Stimulated activated CD8-positive, alpha-beta memory T cell treated with anti-CD3 and anti-CD28 coated beads, Interleukin-12 subunit alpha, Interleukin-12 subunit beta, amount 100 ng/mL, for 4 hours (primary cell): ENCODE data around the gene EPHA8.

Source experiments
- DNase-seq: peaks from one replicate; pipeline ENCODE4 v3.0.0-alpha.2; 2020; ENCODE audit warnings: low read depth

EPHA8 gene

DNA sequence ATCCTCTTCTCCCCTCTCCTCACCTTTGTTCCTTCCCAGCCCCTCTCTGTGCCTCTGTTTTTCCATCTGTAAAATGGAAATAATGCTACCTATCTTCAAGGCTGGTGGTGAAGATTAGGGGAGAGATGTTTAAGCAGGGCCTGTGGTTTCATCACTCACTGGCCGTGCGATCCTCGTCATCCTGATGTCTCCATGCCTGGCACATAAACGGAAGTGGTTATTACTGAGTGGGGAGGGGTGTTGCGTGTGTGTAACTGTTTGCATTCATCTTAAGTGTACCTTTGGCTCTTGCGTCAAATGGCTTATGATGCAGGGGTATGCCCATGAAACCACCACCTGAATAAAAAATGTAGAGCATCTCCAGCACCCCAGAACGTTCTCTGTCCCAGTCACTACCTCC is 56.0 kb downstream of the EPHA8 start:
- no peak for DNase-seq

DNA sequence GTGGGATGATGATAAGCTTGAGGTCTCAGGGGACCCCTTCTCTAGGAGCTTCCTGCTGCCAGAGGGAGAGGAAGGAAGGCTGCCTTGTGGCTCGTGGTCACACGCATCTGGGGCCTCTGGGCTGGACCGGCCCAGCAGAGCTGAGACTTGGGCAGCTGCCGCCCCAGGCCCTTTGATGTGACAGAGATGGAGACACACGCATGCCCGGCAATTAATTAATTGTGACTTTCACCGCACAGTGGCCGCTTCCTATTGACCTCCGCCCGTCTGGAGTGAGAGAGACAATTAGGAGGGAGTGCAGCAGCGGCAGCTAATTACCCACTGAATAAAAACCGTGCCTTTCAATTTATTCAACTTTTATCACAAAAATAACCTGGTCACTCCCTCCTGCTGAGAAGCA is 56.5 kb downstream of the EPHA8 start:
- no peak for DNase-seq

DNA sequence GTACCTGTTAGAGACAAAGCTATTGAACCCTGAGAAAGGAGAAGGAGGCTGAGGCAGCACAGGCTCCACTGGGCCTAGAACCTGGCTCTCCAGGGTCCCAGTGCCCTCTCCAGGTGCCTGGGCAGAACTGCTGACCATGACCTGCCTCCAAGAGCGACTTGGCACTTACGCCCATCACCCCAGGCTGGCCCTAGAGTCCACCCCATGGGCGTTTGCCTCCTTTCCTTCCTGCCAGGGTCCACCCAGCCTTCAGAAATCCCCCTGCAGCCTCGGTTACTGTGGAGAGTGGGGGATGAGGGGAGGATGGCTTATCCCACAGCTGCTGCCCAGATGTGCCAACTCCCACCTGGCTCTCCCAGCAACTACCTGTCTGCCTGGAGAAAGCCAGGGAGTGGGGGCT is 58.5 kb downstream of the EPHA8 start:
- DNase-seq, result no peak

DNA sequence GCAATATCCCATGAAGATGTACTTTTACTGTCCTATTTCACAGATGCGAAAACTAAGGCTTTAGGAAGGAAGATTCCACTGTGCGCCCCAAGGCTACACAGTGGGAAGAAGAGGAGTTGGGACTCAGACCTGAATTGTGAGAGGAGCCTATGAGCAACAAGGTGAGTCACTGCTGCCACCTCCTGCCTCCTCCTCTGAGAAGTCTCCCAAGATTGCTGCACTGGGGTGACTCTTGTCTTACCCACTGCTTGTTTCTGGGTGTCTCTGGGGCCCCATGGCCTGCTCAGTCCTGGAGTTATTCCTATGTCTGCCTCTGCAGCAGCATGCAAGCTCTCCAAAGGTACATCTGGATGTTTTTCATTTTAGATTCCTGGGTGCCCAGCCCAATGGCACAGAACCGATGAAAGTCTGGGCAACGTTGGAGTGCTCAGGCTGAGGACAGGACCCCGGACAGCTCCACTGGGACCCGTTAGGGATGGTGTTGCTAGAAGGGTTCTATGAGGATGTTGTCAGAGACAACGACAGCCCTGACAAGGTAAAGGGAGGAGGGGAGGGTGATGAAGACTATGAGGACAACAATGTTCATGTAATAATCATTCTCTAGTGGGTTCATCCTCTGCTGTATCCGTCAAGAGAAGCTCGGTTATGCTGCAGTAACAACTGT is 62.1 kb downstream of the EPHA8 start:
- DNase-seq, result no peak

DNA sequence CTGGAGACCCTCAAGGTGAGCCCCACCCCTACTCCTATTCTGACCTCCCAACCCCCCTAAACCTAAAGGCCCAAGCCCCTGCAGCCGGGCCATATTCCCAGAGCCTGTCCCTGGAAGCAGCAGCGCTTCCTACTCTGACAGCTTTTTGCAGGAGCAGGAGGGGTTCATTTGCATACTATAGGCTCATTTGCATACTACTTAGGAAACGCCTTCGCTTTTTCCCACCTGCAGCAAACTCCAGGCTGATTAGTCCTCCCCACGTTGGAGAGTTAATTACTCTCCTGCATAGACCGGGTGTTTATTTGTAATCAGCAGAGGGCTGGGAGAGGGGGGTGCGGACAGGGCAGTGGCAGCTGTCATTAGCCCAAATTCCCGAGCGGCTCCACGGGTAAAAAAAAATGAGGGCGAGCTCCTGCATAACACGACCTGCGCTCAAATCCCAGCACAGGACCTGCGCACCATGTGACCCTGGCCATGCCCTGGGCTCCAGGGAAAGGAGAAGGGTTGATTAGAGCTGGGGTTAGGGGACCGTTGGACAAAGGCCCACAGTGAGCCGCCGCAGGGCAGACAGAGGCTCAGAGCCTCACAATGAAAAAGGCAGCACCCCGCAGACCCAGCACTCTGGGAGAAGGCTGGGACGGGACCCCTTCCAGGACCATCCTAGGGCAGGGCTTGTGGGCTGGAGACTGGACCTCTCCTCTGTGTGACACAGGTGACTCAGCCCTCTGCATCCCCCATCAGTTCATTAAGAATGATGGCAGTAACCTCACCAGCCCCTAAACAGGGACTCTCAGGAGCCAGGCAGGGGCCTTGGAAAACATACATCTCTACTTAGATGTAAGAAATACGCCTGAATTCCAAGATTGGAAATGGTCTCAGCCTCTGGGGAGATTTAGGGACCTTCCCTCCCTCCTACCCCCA is 63.2 kb downstream of the EPHA8 start:
- no peak for DNase-seq

DNA sequence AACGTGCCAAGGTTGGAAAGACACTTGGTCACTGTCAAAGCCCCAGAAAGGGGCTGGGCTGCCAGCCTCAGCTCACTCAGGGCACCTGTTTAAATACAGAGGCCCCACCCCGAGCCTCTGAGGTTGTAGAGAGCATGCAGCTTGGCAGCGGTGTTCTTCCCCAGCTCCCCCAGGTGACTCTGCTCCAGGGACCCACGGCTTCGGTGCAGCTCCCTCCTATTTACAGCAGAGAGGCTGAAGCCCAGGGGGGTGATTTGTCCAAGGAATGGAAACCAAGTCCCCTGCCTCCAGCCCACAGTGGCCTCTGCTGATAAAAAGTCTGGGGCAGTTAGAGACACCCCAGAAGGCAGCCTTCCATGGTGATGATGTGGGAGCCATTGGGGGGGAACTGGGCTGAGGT is 64.0 kb downstream of the EPHA8 start:
- no peak for DNase-seq

DNA sequence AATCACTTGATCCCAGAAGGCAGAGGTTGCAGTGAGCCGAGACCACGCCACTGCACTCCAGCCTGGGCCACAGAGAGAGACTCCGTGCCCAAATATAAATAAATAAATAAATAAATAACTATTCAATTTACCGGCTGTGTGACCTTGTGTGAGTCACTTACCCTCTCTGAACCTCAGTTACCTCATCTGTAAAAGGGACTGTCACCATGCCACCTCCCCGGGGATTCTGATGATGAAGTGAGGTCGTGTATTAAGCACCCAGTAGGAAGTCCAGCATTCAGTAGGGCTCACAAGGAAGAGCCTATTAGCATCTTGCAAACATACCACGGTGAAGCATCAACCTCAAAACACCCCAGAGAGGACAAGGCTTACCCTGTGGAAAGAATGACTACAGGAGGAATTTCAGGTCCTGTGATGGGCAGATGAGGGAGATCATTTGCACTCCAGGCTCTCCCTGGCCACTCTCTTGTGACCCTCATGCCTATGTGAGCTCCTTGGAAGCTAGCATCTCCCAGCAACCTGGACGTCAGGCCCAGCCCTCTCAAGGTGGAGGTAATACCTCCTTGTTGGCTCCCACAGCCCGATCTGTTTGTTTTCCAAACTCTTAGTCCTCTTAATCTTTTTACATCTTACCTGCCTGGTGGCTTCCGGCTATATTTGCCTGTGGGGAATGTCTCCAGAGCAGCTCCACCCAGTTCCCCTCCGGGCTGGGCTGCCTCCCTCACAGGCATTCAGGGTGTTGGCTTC is 65.6 kb downstream of the EPHA8 start:
- no peak for DNase-seq

DNA sequence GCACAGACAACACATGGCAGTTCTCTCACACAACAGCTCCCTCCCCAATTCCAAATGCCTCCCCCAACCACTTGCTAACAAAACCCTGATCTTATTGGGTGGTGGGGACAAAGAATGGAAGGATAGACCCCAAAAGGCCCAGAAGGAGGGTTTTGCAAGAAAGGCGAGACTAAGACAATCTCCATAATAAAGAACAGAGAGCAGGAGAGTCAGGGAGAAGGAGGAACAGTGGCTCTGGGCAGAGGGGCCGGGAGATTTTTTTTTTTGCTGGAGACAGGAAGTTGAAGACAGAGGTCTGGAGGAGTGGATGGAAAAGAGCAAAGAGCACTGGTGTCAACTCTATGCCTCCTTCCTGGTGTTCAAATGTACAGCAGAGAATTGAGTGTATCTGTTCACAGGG is 66.6 kb downstream of the EPHA8 start:
- no peak for DNase-seq

DNA sequence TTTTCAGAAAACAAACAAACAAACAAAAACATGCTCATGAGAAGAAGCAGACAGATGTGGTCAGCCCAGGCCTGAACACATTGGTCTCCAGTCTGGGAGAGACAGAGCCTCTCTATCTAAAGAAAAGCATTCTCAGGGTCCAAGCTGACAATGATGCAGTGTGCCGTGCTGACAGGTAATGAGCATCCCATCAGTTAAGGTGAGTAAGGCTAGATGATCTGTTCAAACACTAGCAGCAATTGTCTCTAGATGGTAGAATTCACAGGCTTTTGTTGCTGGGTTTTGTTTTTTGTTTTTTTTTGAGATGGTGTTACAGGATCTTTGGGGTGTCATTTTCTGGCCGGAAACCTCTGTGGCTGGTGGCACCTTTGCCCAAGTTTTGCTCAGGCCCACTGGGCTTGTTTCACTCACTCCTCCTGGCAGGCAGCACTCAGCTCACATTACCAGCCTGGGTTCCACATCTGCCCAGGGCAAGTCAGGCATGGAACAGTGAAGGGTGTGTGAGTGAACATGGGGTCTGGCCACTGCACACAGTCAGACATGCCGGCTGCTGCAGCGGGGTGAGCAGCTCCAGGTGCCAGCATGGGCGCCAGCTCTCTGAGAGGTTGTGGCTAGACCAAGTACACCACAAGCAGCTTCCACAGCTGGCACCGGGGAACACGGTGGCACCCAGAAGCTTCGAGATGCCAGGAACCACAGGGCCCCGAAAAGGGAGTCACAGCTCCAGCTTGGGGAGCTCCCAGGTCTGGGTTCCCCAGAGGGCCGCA is 70.6 kb downstream of the EPHA8 start:
- DNase-seq, result no peak

DNA sequence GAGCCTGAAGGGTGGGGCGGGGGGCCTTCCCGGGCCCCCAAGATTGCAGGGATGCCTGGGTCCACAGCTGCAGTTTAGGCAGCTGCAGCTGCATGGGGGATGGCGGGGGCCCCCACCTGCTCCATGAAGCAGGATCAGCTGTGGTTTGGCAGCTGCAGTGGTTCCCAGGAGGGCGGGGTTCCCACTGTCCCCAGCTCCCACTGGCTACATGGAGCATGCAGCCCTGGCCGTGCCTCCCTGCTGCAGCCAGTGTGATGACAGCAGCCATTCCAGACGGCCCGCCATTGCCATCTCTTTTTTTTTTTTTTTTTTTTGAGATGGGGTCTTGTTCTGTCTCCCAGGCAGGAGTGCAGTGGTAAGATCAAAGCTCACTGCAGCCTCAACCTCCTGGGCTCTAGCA is 72.1 kb downstream of the EPHA8 start:
- no peak for DNase-seq

DNA sequence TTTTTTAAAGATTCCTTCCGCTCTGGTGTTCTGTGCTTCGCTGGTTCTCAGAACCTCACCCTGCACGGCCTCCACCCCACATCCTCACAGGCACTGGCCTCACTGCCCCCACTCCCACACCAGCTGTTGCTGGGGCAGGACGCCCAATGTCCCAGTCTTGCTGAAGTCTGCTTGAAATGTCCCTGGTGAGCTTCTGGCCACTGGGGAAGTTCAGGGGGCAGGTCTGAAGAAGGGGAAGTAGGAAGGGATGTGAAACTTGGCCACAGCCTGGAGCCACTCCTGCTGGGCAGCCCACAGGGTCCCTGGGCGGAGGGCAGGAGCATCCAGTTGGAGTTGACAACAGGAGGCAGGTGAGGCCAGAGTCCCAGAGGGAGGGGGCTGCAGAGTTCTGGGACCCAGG is 73.1 kb downstream of the EPHA8 start, which contains the start of gene C1QA:
Gene C1QA, plus strand, starts transcription at position 276 of the 400 bp plus-strand sequence. CDS start 989 bp downstream, outside the sequence.
- no peak for DNase-seq

DNA sequence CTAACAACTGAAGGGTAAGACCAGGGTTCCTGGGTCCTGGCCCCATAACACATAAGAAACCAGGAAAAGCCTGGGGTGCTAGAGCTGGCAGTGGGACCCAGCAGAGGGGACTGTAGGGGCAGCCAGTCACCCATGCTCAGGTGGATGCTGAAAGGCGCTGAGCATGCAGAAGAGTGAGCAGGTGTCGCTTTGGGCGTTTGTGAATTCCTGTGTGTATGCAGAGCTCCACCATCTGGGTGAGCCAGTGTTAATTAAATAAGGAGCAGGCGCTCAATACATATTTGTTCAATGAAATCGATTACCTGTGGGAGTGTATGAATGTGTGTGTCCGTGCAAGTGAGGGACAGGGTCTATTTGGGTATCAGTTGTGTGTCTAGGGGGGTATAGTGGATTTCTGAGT is 73.6 kb downstream of the EPHA8 start:
- DNase-seq, result no peak

DNA sequence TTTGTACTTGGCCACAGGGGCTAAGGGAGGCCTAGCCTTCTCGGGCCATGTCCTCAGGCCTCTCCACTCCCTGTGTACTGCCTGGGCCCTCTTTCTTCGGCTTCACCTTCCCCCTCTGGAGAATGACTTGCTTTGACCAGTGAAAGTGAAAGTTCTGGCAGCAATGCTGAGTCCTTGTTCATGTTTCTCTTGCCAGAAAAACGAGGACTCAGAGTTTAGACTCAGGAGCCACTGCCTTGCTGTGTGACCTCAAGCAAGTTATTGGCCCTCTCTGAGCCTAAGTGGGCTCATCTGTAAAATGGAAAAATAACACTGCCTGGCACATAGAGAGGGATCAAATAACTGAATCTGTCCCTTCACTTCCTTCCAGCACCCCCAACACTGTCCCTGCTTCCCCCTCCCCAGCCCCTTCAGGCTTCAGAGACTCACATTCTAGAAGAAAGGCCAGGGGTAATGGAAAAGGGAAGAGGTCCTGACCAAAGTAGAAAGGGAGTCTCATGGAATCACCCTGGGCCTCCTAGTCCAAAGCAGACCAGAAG is 74.7 kb downstream of the EPHA8 start:
- no peak for DNase-seq

DNA sequence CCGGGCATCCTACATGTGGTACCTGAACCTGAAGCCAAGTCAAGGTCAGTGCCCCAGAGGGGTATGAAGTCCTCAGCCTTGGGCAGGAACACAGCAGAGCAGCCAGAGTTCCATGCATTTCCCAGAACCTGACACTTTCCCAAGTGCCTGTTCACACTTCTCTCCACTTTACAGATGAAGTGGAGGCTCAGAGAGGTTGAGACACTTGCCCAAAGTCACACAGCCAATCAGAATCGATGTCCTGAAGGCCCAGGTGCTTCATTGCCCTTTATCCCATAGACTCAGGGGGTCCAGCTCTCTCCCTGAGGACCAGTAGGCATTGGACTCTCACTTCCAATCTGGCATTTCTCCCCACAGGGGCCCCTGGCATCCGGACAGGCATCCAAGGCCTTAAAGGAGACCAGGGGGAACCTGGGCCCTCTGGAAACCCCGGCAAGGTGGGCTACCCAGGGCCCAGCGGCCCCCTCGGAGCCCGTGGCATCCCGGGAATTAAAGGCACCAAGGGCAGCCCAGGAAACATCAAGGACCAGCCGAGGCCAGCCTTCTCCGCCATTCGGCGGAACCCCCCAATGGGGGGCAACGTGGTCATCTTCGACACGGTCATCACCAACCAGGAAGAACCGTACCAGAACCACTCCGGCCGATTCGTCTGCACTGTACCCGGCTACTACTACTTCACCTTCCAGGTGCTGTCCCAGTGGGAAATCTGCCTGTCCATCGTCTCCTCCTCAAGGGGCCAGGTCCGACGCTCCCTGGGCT is 75.4 kb downstream of the EPHA8 start:
- no peak for DNase-seq

DNA sequence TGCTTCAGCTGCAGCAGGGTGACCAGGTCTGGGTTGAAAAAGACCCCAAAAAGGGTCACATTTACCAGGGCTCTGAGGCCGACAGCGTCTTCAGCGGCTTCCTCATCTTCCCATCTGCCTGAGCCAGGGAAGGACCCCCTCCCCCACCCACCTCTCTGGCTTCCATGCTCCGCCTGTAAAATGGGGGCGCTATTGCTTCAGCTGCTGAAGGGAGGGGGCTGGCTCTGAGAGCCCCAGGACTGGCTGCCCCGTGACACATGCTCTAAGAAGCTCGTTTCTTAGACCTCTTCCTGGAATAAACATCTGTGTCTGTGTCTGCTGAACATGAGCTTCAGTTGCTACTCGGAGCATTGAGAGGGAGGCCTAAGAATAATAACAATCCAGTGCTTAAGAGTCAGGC is 76.0 kb downstream of the EPHA8 start:
- no peak for DNase-seq

DNA sequence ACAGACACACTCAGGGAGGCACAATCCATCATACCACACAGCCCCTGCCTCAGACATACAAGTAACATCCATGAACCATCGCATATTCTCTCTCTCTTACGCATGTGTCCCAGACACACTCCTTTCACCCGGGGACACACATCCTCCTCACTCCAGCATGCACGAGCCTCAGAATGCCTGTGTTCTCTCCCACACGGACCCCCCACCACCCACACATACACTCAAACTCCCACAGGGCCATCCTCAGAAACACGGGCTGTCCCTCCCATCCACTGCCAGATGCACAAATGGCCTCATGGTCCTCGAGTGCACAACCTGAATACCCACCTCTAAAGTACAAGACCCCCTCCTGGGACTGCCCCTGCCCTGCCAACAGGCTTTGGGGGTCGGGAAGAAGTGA is 78.0 kb downstream of the EPHA8 start:
- no peak for DNase-seq

DNA sequence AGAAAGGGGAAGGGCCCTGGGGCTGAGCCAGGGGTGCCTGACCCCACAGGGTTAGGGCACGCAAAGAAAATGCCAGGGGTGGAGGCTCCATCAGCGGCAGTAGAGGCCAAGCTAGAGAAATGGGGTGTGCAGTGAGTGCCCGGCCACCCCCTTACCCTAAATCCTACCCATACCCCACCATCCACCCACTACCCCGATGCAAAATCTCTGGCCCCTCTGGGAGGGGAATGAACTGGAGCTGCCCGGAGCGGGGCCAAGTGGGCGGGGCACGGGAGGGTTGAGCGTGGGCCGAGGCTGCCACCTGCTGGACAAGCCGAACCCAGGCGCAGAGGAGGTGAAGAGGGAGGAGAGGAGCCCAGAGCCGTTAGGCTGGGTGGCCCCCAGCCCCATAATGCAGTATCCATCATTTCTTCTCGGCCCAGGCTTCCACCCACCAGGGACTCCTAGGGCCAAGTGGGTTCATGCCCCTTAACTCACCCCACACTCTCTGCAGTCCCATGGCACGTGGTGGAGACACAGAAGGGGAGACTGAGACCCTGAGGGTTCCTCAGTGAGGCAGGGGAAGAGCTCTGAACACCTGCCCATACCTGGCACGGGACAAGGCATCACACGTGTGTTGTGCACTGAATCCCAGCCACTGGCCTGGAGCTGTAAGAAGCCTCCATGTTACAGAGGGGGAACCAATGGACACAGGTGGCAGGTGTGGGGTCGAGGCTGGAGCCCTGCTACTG is 78.8 kb downstream of the EPHA8 start:
- DNase-seq, result peak; percentile 36

DNA sequence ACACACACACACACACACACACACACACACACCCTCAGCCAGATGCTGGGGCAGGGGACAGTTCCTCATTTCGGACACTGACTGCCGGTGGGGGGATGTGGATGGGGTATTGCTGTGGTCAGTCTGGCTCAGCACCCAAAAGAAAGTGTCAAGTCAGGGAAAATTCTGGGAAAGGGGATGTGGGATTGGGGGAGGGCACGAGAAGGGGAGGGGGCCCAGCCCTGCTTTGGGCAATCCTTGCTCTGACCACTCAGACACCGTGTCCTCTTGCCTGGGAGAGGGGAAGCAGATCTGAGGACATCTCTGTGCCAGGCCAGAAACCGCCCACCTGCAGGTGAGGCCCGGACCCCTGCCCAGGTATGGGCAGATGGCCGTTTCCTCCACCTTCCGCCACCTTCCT is 80.1 kb downstream of the EPHA8 start, which contains the start of gene C1QC:
Gene C1QC, plus strand, starts transcription at position 253 of the 400 bp plus-strand sequence. CDS start 391 bp downstream, outside the sequence.
- no peak for DNase-seq

DNA sequence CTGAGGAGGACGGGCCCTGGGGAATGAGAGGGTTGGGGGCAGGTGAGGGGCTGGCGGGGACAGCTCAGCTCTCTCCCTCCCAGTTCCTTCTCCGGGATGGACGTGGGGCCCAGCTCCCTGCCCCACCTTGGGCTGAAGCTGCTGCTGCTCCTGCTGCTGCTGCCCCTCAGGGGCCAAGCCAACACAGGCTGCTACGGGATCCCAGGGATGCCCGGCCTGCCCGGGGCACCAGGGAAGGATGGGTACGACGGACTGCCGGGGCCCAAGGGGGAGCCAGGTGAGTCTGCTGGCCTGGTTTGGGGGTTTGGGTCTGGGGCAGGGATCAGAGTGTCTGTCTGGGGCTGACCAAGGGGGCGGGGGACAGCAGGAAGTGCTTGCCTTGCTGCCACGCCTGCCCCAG is 80.6 kb downstream of the EPHA8 start:
- no peak for DNase-seq

DNA sequence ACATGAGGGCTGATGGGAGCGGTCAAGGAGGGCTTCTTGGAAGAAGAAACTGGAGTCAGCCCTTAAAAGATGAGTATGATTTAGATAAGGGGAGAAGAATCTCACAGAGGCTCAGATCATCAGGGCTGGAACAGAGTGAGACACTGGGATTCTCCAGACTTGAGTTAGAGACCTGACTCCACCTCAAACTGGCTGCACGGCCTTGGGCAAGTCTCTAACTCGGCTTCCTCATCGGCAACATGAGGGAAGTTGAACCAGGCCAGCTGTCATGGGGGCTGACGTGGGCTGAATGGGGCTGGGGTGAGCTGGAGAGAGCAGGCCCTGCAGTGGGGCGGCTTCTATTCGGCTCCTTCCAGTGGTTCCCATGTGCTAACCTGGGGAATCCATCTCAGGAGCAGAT is 82.6 kb downstream of the EPHA8 start:
- no peak for DNase-seq
